ENCODE measurements around the gene CHRM4.

The CHRM4 gene

GRCh38 chr11:46391578-46392420 lies at the start of gene CHRM4:
Gene CHRM4, minus strand, starts transcription at chr11:46391776. Its CDS starts 5,219 bp downstream, at chr11:46386557.
- DNase-seq (ENCODE audit: low read depth), result no peak

DNA sequence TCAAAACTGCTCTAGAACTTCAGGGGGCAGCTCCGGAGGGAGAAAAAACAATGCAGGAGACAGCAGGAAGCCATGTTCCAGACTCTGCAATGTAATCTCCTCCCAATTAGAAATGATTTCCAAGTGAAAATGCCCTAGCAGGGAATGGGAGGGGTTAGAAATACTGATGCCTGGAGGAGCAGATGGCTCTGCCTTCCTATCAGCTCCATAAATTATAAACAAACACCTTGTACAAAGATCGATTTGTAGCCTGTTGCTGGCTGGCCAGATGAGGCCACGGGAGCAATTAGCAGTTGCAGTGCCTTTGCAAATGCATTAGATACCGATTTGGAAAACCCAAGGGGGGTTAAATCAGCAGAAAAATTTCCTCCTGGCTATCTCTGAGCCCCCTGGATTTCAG lies 46.6 kb upstream of the CHRM4 start:
- DNase-seq (ENCODE audit: low read depth), result no peak

GRCh38 chr11:46437122-46437689 lies 45.6 kb upstream of the CHRM4 start:
- DNase-seq (ENCODE audit: low read depth), result no peak

- DNase-seq (ENCODE audit: low read depth), result no peak
Measured at GRCh38 chr11:46436113-46436512, 44.5 kb upstream of the CHRM4 start.

DNA sequence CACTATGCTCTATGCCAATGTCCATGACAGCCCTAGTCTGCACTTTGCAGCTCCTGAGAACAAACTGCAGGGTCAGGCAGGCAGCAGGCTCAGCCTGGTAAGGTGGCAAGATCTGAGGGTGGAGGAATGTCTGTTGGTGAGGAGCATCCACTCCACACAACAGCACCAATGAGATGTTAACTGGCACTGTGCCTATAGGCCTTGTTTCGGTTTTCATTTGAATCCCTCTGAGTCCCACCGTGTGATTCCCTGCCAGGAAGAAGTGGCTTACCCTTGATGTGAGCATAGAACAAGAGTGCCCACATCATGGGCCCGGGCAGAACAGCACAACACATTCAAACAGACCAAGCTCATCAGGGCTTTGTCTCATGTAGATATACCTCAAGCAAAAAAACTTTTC lies 44.1 kb upstream of the CHRM4 start:
- no peak for DNase-seq (ENCODE audit: low read depth)

DNA sequence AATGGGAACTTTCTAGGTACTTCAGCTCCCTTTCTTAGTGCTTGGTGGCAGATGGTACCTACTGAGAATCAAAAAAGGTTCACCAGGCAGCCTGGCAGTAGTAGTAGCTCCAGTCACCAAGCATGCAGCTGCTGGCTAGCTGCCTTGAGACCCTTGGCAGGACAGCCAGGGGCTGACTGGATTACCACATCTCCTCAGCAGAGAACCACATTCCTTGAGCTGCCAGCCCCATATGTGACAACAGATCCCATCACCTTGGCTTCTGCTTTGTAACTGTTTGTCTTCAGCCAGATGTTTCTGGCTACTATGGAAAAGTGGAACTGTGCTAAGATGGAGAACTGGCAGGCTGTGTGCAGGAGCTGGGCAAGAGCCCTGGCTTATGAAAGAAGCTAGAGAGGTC lies 39.6 kb upstream of the CHRM4 start:
- no peak for DNase-seq (ENCODE audit: low read depth)

- DNase-seq (ENCODE audit: low read depth), result no peak
Measured at GRCh38 chr11:46429717-46430116, 38.1 kb upstream of the CHRM4 start.

DNA sequence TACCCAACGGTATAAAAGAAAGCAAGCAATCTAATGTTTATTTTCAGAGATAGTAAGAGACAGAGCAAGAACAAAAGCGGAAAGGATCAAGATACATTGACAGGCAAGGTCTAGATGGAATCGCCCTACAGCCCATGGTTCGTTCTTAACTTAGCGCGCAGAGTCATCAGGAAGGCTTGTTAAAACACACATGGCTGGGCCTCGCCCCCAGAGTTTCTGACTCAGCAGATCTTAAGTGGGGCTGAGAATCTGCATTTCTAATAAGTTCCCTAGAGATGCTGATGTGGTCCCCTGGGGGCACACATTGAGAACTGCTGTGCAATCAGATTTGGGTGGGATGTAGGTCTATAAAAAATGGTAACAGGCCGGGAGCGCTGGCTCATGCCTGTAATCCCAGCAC lies 35.8 kb upstream of the CHRM4 start:
- DNase-seq (ENCODE audit: low read depth), result no peak

DNA sequence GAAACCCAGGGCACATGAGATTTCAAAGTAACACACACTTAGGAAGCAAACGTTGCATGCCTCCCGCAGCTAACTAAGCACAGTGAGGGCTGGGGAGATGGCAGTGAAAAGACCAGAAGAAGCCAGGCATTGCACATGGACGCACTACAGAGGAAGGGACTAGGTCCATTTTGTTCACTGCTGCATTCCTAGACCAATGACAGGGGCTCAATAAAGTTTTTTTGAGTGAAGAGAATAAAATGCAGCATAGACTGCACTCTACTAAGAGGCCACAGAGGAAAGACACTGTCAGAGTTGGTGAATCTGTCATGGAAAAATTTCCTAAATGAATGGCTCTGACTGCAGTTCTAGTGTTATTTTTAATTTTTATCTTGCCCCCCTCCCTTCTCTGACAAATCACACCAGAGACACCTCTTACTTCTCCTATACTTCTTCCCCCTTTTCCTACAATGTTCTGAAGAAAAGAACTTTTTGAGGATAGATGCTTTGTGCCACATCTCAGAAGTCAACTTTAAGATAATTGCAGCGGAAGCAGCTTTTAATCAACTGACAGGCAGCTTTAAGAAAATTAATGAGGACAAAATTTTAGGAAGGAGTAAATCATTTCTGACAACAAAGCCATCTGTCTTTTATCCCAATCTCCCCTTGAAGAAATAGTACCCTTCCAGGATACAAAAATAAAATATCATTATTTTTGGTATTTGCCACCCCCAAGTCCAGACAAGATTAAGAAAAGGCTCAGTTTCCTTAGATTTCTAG lies 34.8 kb upstream of the CHRM4 start:
- DNase-seq (ENCODE audit: low read depth), result no peak

DNA sequence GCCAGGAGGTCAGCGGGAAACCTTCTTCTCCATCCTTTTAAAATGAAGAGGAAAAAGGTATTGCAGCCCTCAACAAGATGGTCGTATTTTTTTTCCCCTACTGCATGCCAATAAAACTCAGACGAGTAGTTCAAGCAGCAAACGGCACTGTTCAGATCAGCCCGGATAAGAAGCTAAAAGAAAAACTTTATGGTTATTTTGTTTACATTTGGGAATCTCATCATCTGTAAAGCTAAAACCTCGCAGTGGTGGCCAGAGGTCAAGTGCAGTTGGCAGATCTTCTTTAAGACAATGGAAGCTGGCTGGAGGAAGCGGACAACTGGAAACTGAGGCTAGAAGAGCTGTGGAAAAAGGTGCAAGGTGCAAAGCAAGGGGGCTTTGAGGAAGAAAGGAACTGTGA lies 31.0 kb upstream of the CHRM4 start:
- DNase-seq (ENCODE audit: low read depth), result no peak

GRCh38 chr11:46421257-46421880 lies 29.8 kb upstream of the CHRM4 start:
- DNase-seq (ENCODE audit: low read depth), result no peak

- no peak for DNase-seq (ENCODE audit: low read depth)
Measured at GRCh38 chr11:46420513-46420912, 28.9 kb upstream of the CHRM4 start.

GRCh38 chr11:46418751-46419150 lies 27.2 kb upstream of the CHRM4 start:
- DNase-seq (ENCODE audit: low read depth), result no peak

GRCh38 chr11:46417711-46418110 lies 26.1 kb upstream of the CHRM4 start:
- no peak for DNase-seq (ENCODE audit: low read depth)

DNA sequence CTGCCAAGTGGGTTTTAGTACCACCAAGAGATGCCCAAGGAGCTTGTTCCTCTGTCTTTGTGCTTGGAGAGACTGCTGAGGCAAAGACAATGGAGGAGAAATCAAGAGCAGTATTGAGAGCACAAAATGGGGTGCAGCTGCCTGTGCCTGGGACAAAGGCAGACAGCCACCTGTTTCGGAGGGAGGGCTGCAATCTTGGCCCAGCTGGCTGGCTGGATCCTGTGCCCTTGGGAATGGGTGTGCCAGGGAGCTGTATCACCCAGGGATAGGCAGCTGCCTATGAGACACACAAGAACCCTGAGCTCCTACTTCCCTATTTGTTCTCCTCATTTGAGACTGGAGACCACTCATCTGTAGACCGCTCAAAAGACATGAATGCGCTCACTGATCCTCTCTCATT lies 23.3 kb upstream of the CHRM4 start:
- no peak for DNase-seq (ENCODE audit: low read depth)

DNA sequence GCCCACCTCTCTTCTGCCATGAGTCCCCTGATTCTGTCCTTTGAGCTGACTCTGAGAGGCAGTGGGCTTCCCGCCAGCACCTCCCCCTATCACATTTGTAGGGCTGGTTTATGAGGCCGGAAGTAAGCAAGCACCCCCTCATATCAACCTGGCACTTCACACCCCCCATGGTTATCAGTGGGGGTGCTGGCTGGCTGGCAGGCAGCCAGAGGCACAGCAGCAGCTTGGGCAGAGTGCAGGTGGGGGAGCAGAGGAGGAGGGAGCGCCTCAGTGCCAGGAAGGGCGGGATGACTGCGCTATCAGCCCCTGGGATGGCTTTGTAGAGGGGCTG lies 22.9 kb upstream of the CHRM4 start:
- no peak for DNase-seq (ENCODE audit: low read depth)

DNA sequence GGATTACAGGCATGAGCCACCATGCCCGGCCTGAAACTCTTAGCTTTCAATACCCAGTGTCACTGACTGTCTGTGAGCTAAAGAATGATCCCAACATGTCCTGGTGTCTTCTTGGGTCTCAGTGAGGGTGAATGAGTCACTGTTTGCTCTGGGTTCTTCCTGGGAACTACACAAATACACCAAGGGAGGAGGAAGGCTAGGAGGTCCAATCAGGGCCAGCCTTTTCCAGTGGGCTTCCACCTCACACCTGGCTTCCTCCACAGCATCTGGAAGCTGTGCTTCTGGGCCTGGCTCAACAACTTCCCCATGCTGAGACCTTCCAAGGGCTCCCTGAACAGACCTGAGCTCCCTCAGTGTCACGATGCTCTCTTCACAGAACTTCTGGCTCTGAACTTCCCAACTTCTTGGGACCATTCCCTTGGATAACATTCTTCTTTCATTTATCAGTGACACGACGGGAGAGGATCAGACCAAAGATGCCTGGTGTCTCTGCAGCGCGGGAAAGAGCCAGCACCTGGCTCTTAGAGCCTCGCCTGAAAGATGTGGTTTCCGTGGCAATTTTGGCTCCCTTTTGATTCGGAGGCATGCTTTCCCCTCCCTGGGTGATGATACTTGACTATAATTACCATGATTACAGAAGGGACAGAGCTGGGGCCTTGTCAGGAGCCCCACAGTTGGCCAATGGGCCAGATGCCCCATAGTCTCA lies 22.3 kb upstream of the CHRM4 start:
- no peak for DNase-seq (ENCODE audit: low read depth)

- DNase-seq (ENCODE audit: low read depth), result no peak
Measured at GRCh38 chr11:46410021-46410420, 18.4 kb upstream of the CHRM4 start.

DNA sequence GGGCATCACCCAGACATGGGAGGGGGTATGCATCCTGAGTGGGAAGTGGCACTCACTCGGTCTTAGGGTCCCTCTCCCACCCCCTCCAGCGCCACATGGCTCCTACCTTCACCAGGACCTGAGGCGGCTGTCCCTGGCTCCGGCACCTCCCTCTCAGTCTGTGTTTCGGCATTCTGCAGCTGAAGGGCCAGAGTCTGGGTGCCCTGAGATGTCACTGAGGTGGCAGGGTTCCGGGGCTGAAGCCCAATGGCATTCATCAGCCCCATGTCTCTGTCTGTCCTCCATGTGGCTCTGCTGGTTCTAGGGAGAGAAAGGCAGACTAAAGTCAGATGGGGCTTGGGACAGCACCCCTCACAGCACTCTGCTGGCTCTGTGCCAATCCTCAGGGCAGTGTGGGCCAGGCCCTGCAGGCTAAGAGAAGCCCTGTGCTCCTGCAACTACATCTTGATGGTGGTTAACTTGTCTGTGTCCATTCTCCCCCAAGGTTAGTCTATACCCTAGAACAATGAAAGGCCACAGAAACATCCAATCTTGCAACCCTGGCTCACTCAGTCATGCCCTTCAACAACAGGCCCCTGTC lies 16.9 kb upstream of the CHRM4 start:
- DNase-seq (ENCODE audit: low read depth), result no peak

DNA sequence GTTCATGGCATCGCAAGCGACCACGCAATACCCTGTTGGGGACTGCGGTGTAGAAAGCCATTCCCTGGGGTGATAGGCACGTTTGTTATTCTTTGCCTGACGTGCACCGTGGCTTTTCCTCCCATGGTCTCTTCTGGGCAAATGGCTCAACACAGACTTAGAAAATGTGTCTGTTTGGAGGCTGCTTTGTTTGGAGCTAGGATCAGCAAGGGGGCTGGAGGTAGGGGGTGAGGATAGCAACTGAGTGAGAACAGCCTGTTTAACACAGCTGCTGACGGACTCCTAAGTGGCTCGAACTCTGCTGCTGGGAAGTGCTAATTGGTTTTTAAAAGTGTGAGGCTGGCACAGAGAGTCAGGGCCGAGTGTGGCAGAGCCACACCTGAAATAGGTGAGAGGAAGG lies 16.1 kb upstream of the CHRM4 start:
- DNase-seq (ENCODE audit: low read depth), result no peak

- no peak for DNase-seq (ENCODE audit: low read depth)
Measured at GRCh38 chr11:46404476-46405017, 13.0 kb upstream of the CHRM4 start.

All from activated gamma-delta T cell treated with anti-CD3 and anti-CD28 coated beads, Interleukin-2, amount 50 U/mL, for 16 hours (primary cell).